Keratinocyte (primary cell): ENCODE results near the gene NCLN. TPM values are rescaled to one million over a fixed set of nuclear protein-coding genes. Genes with fewer than 3 reads are reported as not detected.

Experiments
- DNase-seq: peaks from one replicate; pipeline ENCODE4 v3.0.0-alpha.2; 2011; ENCODE audit warnings: low read depth, missing footprints, low spot score
- FAIRE-seq: peaks from 2 replicates; lab custom pipeline; 2011; peaks lifted over from hg19 to GRCh38; lab: Jason Lieb, UNC
- H2AFZ ChIP-seq: 2 replicates; pipeline ENCODE4 v1.6.0; 2012; ENCODE audit warnings: low read length, control low read depth, inconsistent platforms; ENCODE audit not compliant: control insufficient read depth
- H3K27ac ChIP-seq: 2 replicates; pipeline ENCODE4 v1.5.1; 2011; ENCODE audit warnings: low read length; ENCODE audit not compliant: control insufficient read depth, insufficient read depth
- H3K27me3 ChIP-seq: 3 replicates; pipeline ENCODE4 v1.6.0; 2011; ENCODE audit warnings: low read length; ENCODE audit not compliant: control insufficient read depth, insufficient read depth; ENCODE audit errors: extremely low read depth
- H3K36me3 ChIP-seq, 2 experiments: 2 replicates in 1 of 2; 3 replicates in 1 of 2; pipeline ENCODE4 v1.5.1; 2011; ENCODE audit warnings: low read length in 2 of 2, mild to moderate bottlenecking in 1 of 2; ENCODE audit not compliant: control insufficient read depth in 2 of 2, insufficient read depth in 2 of 2; ENCODE audit errors: extremely low read depth in 1 of 2
- H3K4me1 ChIP-seq: 3 replicates; pipeline ENCODE4 v1.5.1; 2011; ENCODE audit warnings: low read length; ENCODE audit not compliant: control insufficient read depth, insufficient read depth; ENCODE audit errors: extremely low read depth
- H3K4me2 ChIP-seq: 3 replicates; pipeline ENCODE4 v1.6.0; 2011; ENCODE audit warnings: low read depth, low read length; ENCODE audit not compliant: control insufficient read depth, insufficient read depth; ENCODE audit errors: extremely low read depth
- H3K4me3 ChIP-seq, 3 experiments: fragments of 200-600 bp in 1 of 3; sonication (generic) in 1 of 3; 2 replicates in 2 of 3; 3 replicates in 1 of 3; pipeline ENCODE4 v1.5.1; 2011 to 2016; ENCODE audit warnings: low read length in 3 of 3, mild to moderate bottlenecking in 3 of 3, control low read depth in 2 of 3, inconsistent platforms in 1 of 3, low read depth in 1 of 3, mixed read lengths in 1 of 3, mixed run types in 1 of 3, moderate library complexity in 1 of 3; ENCODE audit not compliant: control insufficient read depth in 2 of 3, insufficient read depth in 2 of 3; ENCODE audit errors: extremely low read depth in 1 of 3
- H3K79me2 ChIP-seq: 2 replicates; pipeline ENCODE4 v1.6.0; 2012; ENCODE audit warnings: low read length; ENCODE audit not compliant: control insufficient read depth, insufficient read depth
- H3K9ac ChIP-seq: 3 replicates; pipeline ENCODE4 v1.6.0; 2011; ENCODE audit warnings: low read length; ENCODE audit not compliant: control insufficient read depth, insufficient read depth; ENCODE audit errors: extremely low read depth
- H3K9me1 ChIP-seq: 3 replicates; pipeline ENCODE4 v1.6.0; 2011; ENCODE audit warnings: low read length; ENCODE audit not compliant: control insufficient read depth, insufficient read depth; ENCODE audit errors: extremely low read depth
- H3K9me3 ChIP-seq: 2 replicates; pipeline ENCODE4 v1.5.1; 2012; ENCODE audit warnings: low read depth, low read length; ENCODE audit not compliant: control insufficient read depth
- H4K20me1 ChIP-seq: 3 replicates; pipeline ENCODE4 v1.6.0; 2011; ENCODE audit warnings: low read length; ENCODE audit not compliant: control insufficient read depth, insufficient read depth; ENCODE audit errors: extremely low read depth
- CTCF ChIP-seq, 3 experiments: IDR thresholded peaks in 1 of 3; conservative IDR thresholded peaks in 1 of 3; optimal IDR thresholded peaks in 1 of 3; 2 replicates in 2 of 3; 3 replicates in 1 of 3; pipeline versions ENCODE3 to v1.5.1; 2011; ENCODE audit warnings: low read length in 3 of 3, mild to moderate bottlenecking in 3 of 3, moderate library complexity in 2 of 3, control low read depth in 1 of 3, inconsistent platforms in 1 of 3; ENCODE audit not compliant: insufficient read depth in 2 of 3; ENCODE audit errors: extremely low read depth in 1 of 3
- EZH2 ChIP-seq: IDR thresholded peaks from one replicate; pipeline ENCODE4 v1.6.1; 2012; ENCODE audit warnings: inconsistent platforms, mild to moderate bottlenecking, low read length, moderate library complexity
- dilution Hi-C: fragments of 300-500 bp; cut with MboI; formaldehyde crosslinking; loops from one replicate; pipeline ENCODE4 v1.7.0; 2020; ENCODE audit warnings: low sequenced_read_pairs; ENCODE audit not compliant: extremely low pct_ligation_motif_present
- polyA plus RNA-seq, 5 experiments: library from polyadenylated mRNA; depleted of rRNA in 3 of 5; stranded (reverse) in 3 of 5; stranded (forward) in 1 of 5; unstranded in 1 of 5; fragments of >200 nt; gene quantifications; 1 replicate in 1 of 5; 2 replicates in 3 of 5; 3 replicates in 1 of 5; pipeline versions ENCODE4 v1.2.1 to v1.2.3, GENCODE V29; 2011 to 2012; ENCODE audit warnings: missing spikeins in 2 of 5, low read depth in 1 of 5, low replicate concordance in 1 of 5

The NCLN gene
- polyA plus RNA-seq, 1 donor (not counting 4 experiments of a cell fraction or from before 2014, with no cell fraction given), result 40.5 TPM

GRCh38 chr19:3252650-3253049 lies 66.9 kb downstream of the NCLN start:
- no peak overlapping the region for H2AFZ ChIP-seq

GRCh38 chr19:3253270-3253669 lies 67.5 kb downstream of the NCLN start:
- FAIRE-seq, result no peak
- Histone ChIP-seq H3K4me1 (no peaks in the 10 kb centered on the region), H3K9me3 (no peaks in the 10 kb centered on the region), H2AFZ (no peak overlapping the region), H4K20me1 (no peaks in the 10 kb centered on the region), H3K9me1 (no peaks in the 10 kb centered on the region), H3K27ac (no peak overlapping the region), H3K36me3 (no peaks in the 10 kb centered on the region), H3K4me2 (no peak overlapping the region), H3K27me3 (no peaks in the 10 kb centered on the region), H3K4me3 (no peak overlapping the region), H3K79me2 (no peaks in the 10 kb centered on the region), H3K9ac (no peak overlapping the region)
- dilution Hi-C loops, result no loop called here
- no peak for DNase-seq
- TF ChIP-seq EZH2 (no peak), CTCF (optimal IDR thresholded peaks at IDR 0.05 in 1 of 3, IDR thresholded peaks at IDR 0.05 in 1 of 3, conservative IDR thresholded peaks at IDR 0.05 in 1 of 3; ENCODE audit: extremely low read depth in 1 of 3, insufficient read depth in 2 of 3, low read length in 3 of 3) (peak in 1 of 3 experiments; percentile 12)

More at GRCh38 chr19:3252650-3253049, 66.9 kb downstream of the NCLN start:
- Histone ChIP-seq H3K27ac (no peak overlapping the region), H3K9me3 (no peaks in the 10 kb centered on the region), H3K4me1 (no peaks in the 10 kb centered on the region), H3K79me2 (no peaks in the 10 kb centered on the region), H3K4me2 (no peak overlapping the region), H4K20me1 (no peaks in the 10 kb centered on the region), H3K36me3 (no peaks in the 10 kb centered on the region), H3K9me1 (no peaks in the 10 kb centered on the region), H3K4me3 (no peak overlapping the region), H3K27me3 (no peaks in the 10 kb centered on the region), H3K9ac (no peak overlapping the region)
- FAIRE-seq (no peak), DNase-seq (no peak)
- no peak for TF ChIP-seq EZH2
- no peak for TF ChIP-seq CTCF (optimal IDR thresholded peaks at IDR 0.05 in 1 of 3, IDR thresholded peaks at IDR 0.05 in 1 of 3, conservative IDR thresholded peaks at IDR 0.05 in 1 of 3; ENCODE audit: extremely low read depth in 1 of 3, insufficient read depth in 2 of 3, low read length in 3 of 3)
- dilution Hi-C loops, result no loop called here
